Muscle of leg (tissue), 11 donors: ENCODE results near the gene CCSER2. TPM values are rescaled to one million over a fixed set of nuclear protein-coding genes. Genes with fewer than 3 reads are reported as not detected.
A peak's percentile ranks its signal among the peaks of the same experiment; 100 is the strongest.

ENCODE experiments used
- DNase-seq: peaks from one replicate; pipeline ENCODE4 v3.0.0; 2013
- H3K27ac ChIP-seq: one replicate; pipeline ENCODE4 v1.5.1; 2013; ENCODE audit warnings: mild to moderate bottlenecking, low read length, control low read depth
- H3K27me3 ChIP-seq: one replicate; pipeline ENCODE4 v1.6.1; 2013; ENCODE audit warnings: low read length; ENCODE audit not compliant: control insufficient read depth, insufficient read depth
- H3K36me3 ChIP-seq: one replicate; pipeline ENCODE4 v1.6.1; 2013; ENCODE audit warnings: low read length; ENCODE audit not compliant: control insufficient read depth, insufficient read depth
- H3K4me1 ChIP-seq: one replicate; pipeline ENCODE4 v1.6.1; 2013; ENCODE audit warnings: low read length; ENCODE audit not compliant: control insufficient read depth, insufficient read depth
- H3K4me3 ChIP-seq: one replicate; pipeline ENCODE4 v1.5.1; 2013; ENCODE audit warnings: low read length, control low read depth
- H3K9me3 ChIP-seq: replicated peaks from 2 replicates; pipeline ENCODE4 v1.6.1; 2013; ENCODE audit warnings: low read depth, low read length; ENCODE audit not compliant: control insufficient read depth
- WGBS: methylation state at CpG from one replicate; pipeline ENCODE4 v1.1.5; 2013; ENCODE audit warnings: missing lambda C conversion rate; ENCODE audit not compliant: insufficient coverage; 5-methylcytosine and 5-hydroxymethylcytosine counted together
- polyA plus RNA-seq, 8 donors: library from polyadenylated mRNA; unstranded; fragments of 120-200 nt; gene quantifications; one replicate each; pipeline versions ENCODE4 v1.2.1 to v1.2.3, GENCODE V29; 2013; ENCODE audit warnings: inconsistent platforms in 1 of 8, low replicate concordance in 1 of 8; ENCODE audit not compliant: insufficient read length in 8 of 8, insufficient read depth in 1 of 8
- total RNA-seq: library from RNA; stranded (reverse); fragments of 120-200 nt; gene quantifications from one replicate; pipeline ENCODE4 v1.2.4, GENCODE V29; 2013

The CCSER2 gene
- total and polyA plus RNA-seq, 9 donors: 29.1 to 44.1 (median 37.2) TPM

DNA sequence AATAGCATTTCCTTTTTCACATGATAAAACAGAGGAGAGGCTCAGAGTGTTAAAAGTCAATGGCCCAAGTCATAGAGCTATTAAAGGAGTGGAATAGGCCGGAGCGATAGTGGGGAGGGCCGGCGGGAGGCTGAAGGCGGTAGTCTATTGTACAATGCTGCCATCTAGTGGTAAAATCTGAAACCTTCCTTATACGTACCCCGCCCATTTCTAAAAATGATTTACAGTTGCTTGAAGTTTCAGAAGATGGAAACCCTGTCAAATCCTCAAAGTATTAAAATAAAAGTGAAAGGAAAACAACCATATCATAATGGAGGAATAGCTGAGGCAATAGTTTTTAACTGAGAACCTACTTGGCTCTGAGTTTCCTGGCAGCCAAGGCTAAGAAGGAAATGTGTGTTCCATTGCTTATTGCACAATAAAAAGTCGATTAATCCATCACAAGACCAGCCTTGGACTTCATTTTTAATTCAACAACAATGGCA is 209.1 kb downstream of the CCSER2 start:
- H3K36me3 ChIP-seq: no peaks in the 10 kb centered on the region
- WGBS: no CpG with 5 or more reads among the region's 8 CpGs
- no peak overlapping the region for H3K27ac ChIP-seq
- H3K27me3 ChIP-seq: peaks cover 19% of the 10 kb centered on the region
- H3K9me3 ChIP-seq: peaks cover 2% of the 10 kb centered on the region
- peaks cover 17% of the 10 kb centered on the region for H3K4me1 ChIP-seq
- DNase-seq: peak; percentile 73
- H3K4me3 ChIP-seq: no peak overlapping the region

DNA sequence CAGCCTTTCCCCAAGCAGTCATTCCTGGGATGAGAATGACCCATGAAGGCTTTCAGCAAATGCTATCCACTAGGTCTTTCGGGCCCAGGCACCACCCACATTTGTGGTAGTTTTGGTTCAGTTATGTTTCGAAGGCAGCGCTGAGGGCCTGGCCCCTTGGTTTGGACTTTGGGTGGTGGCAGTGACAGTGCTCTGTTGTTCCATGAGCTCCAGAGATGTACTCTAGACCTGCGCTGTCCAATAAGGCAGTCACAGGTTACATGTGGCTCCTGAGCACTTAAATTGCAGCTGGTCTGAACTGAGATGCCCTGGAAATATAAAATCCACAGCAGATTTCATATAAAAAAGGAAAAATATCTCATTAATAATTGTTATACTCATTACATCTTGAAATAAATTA is 209.6 kb downstream of the CCSER2 start:
- peaks cover 19% of the 10 kb centered on the region for H3K27me3 ChIP-seq
- H3K27ac ChIP-seq: no peak overlapping the region
- H3K4me3 ChIP-seq: no peak overlapping the region
- no peaks in the 10 kb centered on the region for H3K36me3 ChIP-seq
- peaks cover 21% of the 10 kb centered on the region for H3K4me1 ChIP-seq
- DNase-seq: no peak
- H3K9me3 ChIP-seq: peaks cover 2% of the 10 kb centered on the region
- WGBS: 86% methylated on average over 2 of the region's 4 CpGs

DNA sequence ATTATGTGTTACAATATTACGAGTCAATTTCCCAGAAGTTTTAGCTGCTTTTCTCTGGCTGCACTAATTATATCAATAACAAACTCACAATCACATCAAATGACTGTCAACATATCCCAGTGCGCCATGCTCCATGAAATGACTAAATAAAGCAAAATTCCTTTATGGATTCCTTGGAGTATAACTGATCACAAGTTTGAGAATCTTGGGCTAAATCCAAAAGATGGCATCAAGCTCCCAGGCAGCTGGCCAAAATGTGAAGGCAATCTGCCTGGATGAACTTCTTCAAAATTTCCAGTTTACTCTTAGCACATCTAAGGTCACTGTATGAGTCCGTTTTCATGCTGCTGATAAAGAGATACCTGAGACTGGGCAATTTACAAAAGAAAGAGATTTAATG is 210.8 kb downstream of the CCSER2 start:
- Histone ChIP-seq H3K36me3 (no peaks in the 10 kb centered on the region), H3K4me1 (peaks cover 21% of the 10 kb centered on the region), H3K9me3 (peaks cover 2% of the 10 kb centered on the region), H3K4me3 (no peak overlapping the region), H3K27ac (no peak overlapping the region), H3K27me3 (peaks cover 19% of the 10 kb centered on the region)
- 100% methylated on average over 1 of the region's 3 CpGs for WGBS
- no peak for DNase-seq

DNA sequence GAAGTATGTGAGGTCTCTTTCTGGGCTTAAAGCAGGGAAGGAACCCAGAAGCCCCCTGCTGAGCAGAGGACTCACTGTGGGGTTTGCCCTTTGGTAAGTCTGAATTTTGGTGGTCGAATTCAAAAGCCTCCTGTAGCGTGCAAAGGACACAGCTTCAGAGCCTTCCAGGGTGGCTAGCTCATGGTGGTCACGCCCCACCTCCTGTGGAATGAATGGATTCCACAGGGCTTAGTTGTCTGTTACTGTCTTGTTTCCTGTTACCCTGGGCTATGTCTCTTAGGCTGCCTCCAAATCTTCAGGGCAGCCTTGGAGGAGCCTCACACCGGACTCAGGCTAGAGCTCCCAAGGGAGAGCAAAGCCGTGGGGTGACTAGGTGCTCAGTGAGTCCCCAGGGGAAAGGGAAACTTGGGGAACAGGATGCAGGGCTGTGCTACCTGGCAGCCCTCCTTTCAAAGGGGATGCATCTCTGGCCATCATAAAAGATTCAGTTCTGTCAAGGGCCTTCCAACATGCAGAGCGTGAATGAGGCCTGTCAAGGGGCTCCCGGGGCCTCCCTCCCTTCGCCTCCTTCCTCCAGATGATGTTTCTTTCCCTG is 211.7 kb downstream of the CCSER2 start:
- DNase-seq: no peak
- peaks cover 2% of the 10 kb centered on the region for H3K9me3 ChIP-seq
- H3K27me3 ChIP-seq: peaks cover 19% of the 10 kb centered on the region
- peaks cover 21% of the 10 kb centered on the region for H3K4me1 ChIP-seq
- 8% methylated on average over 7 of the region's 8 CpGs for WGBS
- H3K36me3 ChIP-seq: no peaks in the 10 kb centered on the region
- no peak overlapping the region for H3K4me3 ChIP-seq
- no peak overlapping the region for H3K27ac ChIP-seq

DNA sequence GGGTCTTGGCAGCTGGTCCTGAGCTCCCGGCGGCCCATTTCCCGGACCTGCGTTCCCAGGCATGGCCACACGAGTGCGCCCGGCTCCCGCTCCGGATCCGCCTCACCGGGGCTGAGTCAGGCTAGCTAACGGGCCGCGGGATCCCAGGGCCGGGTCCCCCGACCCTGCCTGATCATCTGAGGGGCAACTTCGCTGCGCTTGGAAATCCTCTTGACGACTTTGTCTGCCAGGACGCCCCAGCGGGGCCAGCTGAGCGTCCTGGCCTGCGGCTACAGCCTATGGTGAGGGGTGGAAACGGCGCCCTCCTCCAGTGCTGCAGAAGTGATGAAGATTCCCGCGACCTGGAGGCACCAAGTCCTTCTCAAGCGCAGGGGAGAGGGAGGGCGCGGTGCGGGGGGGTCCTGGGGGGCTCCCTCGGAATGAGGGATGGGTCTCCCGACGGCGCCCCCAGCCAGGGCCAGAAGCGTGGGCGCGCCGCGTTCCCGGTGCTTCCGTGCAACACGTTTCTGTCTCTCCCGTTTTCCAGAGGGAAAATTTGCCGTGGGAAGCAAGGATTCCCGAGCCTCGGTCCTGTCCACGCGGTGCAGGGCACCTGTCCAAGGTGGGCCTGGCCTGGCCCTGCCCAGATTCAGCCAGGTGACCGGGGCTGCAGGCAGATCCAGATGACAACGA is 212.4 kb downstream of the CCSER2 start:
- Histone ChIP-seq H3K4me1 (peaks cover 21% of the 10 kb centered on the region), H3K9me3 (peaks cover 2% of the 10 kb centered on the region), H3K27ac (no peak overlapping the region), H3K4me3 (peak overlapping the region; percentile 16), H3K36me3 (no peaks in the 10 kb centered on the region), H3K27me3 (peaks cover 19% of the 10 kb centered on the region)
- under 1% methylated on average over 50 of the region's 51 CpGs for WGBS
- DNase-seq: peak; percentile 56

DNA sequence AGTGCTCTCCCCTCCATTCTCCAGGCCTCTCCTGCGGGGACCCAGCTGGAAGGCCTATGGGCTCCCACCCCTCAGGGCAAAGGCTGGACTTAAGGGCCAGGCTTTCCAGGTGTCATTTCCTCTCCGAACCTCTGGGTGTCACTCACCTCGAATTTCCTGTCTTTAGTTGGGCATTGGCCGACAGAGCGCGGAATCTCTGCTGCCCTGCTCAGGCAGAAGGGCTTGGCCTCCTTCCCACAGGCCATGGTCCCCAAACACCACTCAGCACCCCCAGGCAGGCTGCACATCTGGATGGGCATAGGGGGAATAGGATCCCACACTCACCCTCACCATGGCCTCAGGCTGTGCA is 212.9 kb downstream of the CCSER2 start:
- no peak overlapping the region for H3K4me3 ChIP-seq
- peaks cover 2% of the 10 kb centered on the region for H3K9me3 ChIP-seq
- no peak for DNase-seq
- no peaks in the 10 kb centered on the region for H3K36me3 ChIP-seq
- 35% methylated on average over 2 of the region's 6 CpGs for WGBS
- peaks cover 19% of the 10 kb centered on the region for H3K27me3 ChIP-seq
- no peak overlapping the region for H3K27ac ChIP-seq
- H3K4me1 ChIP-seq: peaks cover 21% of the 10 kb centered on the region

DNA sequence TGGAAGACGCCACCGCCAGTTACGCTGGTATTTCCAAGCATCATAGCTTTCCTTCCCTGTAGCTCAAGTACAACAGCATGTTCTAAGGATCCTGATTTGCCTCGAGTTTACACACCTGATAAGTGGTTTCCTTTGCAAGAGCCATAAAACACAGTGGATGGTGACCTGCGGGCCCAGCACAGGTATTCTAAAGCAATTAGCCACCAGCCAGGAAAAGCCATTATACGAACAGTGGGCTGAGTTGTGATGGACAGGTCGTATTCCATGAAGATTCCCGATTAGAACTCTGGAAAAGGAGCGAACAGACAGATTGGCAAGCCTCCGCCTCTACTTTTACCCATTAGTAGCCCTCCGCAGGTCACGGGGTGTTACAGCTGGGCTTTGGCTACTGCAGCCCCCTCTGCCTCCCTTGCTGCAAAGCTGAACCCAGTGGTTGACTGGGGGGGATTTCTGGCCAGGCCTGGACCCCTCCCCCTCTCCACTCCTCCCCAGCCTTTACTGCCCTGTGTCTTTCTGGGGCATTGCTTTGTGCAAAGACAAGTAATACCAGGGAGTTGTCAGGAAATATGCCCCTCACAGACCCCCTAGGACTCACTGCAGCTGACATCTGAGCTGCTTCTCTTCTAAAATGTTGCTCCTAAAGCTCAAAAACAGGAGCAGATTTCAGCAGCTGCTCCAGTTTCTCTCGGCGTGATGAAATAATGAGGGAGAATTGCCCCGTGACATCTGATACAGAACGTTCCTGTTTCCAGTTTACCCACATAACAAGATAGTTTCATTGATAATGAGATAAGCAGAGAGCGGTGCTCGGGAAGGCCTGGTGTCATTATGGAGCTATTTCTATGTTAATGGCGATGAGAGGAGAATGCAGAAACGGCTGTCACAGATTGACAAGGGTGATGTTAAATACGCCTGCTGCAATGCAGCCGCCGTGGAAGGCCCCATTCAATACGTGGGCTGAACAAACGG is 214.4 kb downstream of the CCSER2 start:
- no peak overlapping the region for H3K27ac ChIP-seq
- H3K9me3 ChIP-seq: peaks cover 2% of the 10 kb centered on the region
- no peak for DNase-seq
- no peaks in the 10 kb centered on the region for H3K36me3 ChIP-seq
- no peak overlapping the region for H3K4me3 ChIP-seq
- H3K4me1 ChIP-seq: peaks cover 21% of the 10 kb centered on the region
- WGBS: 49% methylated on average over 16 of the region's 25 CpGs
- H3K27me3 ChIP-seq: peaks cover 19% of the 10 kb centered on the region

DNA sequence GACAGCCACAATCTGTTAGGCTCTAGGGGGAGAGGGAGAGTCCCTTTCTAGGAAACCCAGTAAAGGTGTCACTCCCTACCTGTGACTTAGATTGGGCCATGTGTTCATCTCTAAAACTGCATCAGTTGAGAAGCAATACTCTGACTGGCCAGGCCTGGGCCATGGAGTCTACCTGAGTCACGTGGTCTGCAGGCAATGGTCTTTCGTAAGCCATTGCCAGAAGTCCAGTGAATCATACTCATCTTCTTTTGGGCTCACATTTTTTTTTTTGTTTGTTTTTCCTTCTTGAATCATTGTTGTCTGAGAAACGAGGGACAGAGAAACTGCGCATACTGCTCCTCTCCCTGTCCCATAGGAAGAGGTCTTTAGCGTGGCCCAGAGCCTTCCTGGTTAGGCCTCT is 215.6 kb downstream of the CCSER2 start:
- WGBS: 83% methylated on average over 4 of the region's 5 CpGs
- DNase-seq: no peak
- peaks cover 19% of the 10 kb centered on the region for H3K4me1 ChIP-seq
- H3K4me3 ChIP-seq: no peak overlapping the region
- H3K36me3 ChIP-seq: no peaks in the 10 kb centered on the region
- H3K27me3 ChIP-seq: peaks cover 19% of the 10 kb centered on the region
- peaks cover 2% of the 10 kb centered on the region for H3K9me3 ChIP-seq
- H3K27ac ChIP-seq: no peak overlapping the region

DNA sequence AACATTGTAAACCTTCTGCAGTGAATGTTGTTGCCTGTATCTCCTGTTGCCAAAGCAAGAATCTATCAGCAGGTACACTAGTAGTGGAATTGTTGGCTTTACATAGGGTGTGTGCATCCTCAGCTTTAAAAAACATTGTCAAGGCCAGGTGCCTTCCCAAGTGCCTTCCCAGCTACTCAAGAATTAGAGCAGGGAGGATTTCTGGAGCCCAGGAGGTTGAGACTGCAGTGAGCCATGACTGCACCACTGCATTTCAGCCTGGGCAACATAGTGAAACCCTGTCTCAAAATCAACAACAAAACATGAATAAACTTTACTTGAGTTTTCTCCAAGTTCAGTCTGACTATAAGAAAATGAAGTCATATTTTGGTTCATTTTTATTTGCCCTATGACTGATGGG is 217.3 kb downstream of the CCSER2 start:
- no peak for DNase-seq
- Histone ChIP-seq H3K27ac (no peak overlapping the region), H3K36me3 (no peaks in the 10 kb centered on the region), H3K9me3 (peaks cover 2% of the 10 kb centered on the region), H3K4me3 (no peak overlapping the region), H3K4me1 (peaks cover 9% of the 10 kb centered on the region), H3K27me3 (peaks cover 11% of the 10 kb centered on the region)

DNA sequence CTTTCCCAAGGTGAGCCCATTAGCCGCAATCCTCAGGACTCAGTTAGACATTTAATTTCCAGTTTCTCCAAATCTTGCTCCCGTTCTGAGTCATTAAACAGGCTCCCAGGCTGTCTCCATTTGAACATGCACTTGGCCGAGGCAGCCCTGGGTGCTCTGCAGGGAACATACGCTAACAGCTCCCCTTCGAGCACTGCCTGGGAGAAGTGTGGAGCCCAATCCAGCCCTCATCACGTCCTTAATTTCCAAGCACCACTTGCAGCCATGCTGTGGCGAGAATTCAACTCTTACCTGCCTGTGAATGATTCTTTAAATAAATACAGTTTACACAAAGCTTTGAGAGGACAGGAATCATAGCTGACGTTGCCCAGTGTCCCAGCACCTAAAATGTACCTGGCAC is 218.2 kb downstream of the CCSER2 start:
- Histone ChIP-seq H3K4me1 (peaks cover 4% of the 10 kb centered on the region), H3K27ac (no peak overlapping the region), H3K4me3 (no peak overlapping the region), H3K9me3 (peaks cover 2% of the 10 kb centered on the region), H3K27me3 (peaks cover 2% of the 10 kb centered on the region), H3K36me3 (no peaks in the 10 kb centered on the region)
- WGBS: 93% methylated on average over 5 of the region's 8 CpGs
- no peak for DNase-seq
